GM19468 (cell line): ENCODE data around the gene CMIP.
"Not testable (repeated sequence)": the region's sequence is repeated elsewhere in the genome, so short reads cannot be mapped to it uniquely, and the experiment has no call there.

ENCODE experiments used
- ATAC-seq: cut with Tn5 transposase; IDR thresholded peaks from one replicate; pipeline ENCODE4 v1.9.1; 2021; ENCODE audit warnings: mild to moderate bottlenecking, moderate library complexity, moderate number of reproducible peaks; ENCODE audit not compliant: unreplicated experiment; ENCODE audit errors: extremely low read depth

Gene CMIP

GRCh38 chr16:81574168-81574567 lies 129.6 kb downstream of the CMIP start:
- no peak for ATAC-seq

- ATAC-seq, result no peak
Measured at GRCh38 chr16:81575307-81575706, 130.7 kb downstream of the CMIP start.

- no peak for ATAC-seq
Measured at GRCh38 chr16:81575834-81576233, 131.2 kb downstream of the CMIP start.

GRCh38 chr16:81576696-81577095 lies 132.1 kb downstream of the CMIP start:
- no peak for ATAC-seq

GRCh38 chr16:81577272-81577671 lies 132.7 kb downstream of the CMIP start:
- not testable (repeated sequence) for ATAC-seq

GRCh38 chr16:81578076-81578475 lies 133.5 kb downstream of the CMIP start:
- no peak for ATAC-seq

- no peak for ATAC-seq
Measured at GRCh38 chr16:81578636-81579413, 134.2 kb downstream of the CMIP start.

- ATAC-seq, result no peak
Measured at GRCh38 chr16:81581107-81581506, 136.5 kb downstream of the CMIP start.

- ATAC-seq, result no peak
Measured at GRCh38 chr16:81582655-81583441, 138.2 kb downstream of the CMIP start.

GRCh38 chr16:81583893-81584631 lies 139.5 kb downstream of the CMIP start:
- no peak for ATAC-seq

- no peak for ATAC-seq
Measured at GRCh38 chr16:81585785-81586184, 141.2 kb downstream of the CMIP start.

- no peak for ATAC-seq
Measured at GRCh38 chr16:81586417-81586816, 141.8 kb downstream of the CMIP start.

GRCh38 chr16:81586977-81587625 lies 142.5 kb downstream of the CMIP start:
- ATAC-seq, result no peak

- no peak for ATAC-seq
Measured at GRCh38 chr16:81587626-81588160, 143.1 kb downstream of the CMIP start.

GRCh38 chr16:81588326-81589081 lies 143.9 kb downstream of the CMIP start:
- ATAC-seq, result no peak

- no peak for ATAC-seq
Measured at GRCh38 chr16:81589975-81590650, 145.5 kb downstream of the CMIP start.

- no peak for ATAC-seq
Measured at GRCh38 chr16:81590714-81591544, 146.3 kb downstream of the CMIP start.

GRCh38 chr16:81591545-81591870 lies 146.9 kb downstream of the CMIP start:
- no peak for ATAC-seq
